Transverse colon (tissue), 4 donors: ENCODE data around the gene EXOC6. TPM values are rescaled to one million over a fixed set of nuclear protein-coding genes. Genes with fewer than 3 reads are reported as not detected.

Experiments used
- DNase-seq: peaks from one replicate; pipeline ENCODE4 v3.0.0-alpha.2; 2019
- H3K27ac ChIP-seq, 4 donors: fragments of 200-600 bp; sonication (generic); 2 replicates each; pipeline ENCODE4 v1.5.1; 2016 to 2018; ENCODE audit warnings: inconsistent platforms in 4 of 4
- H3K27me3 ChIP-seq: fragments of 200-600 bp; sonication (generic); 2 replicates; pipeline ENCODE4 v1.5.1; 2017; ENCODE audit warnings: inconsistent platforms
- H3K36me3 ChIP-seq, 4 donors: fragments of 200-600 bp; sonication (generic); 2 replicates each; pipeline ENCODE4 v1.5.1; 2017 to 2019; ENCODE audit warnings: inconsistent platforms in 4 of 4
- H3K4me1 ChIP-seq, 4 donors: fragments of 200-600 bp; sonication (generic); 2 replicates each; pipeline ENCODE4 v1.5.1; 2017 to 2020; ENCODE audit warnings: inconsistent platforms in 4 of 4
- H3K4me3 ChIP-seq, 4 donors: fragments of 200-600 bp; sonication (generic); 1 replicate in 1 of 4; 2 replicates in 3 of 4; pipeline versions ENCODE4 v1.5.1 to v1.6.1; 2017 to 2019; ENCODE audit warnings: inconsistent platforms in 4 of 4
- H3K9me3 ChIP-seq, 2 donors: fragments of 200-600 bp; sonication (generic); 2 replicates each; pipeline ENCODE4 v1.5.1; 2017 to 2019; ENCODE audit warnings: inconsistent platforms in 2 of 2
- EP300 ChIP-seq: sonication (generic); formaldehyde crosslinking; IDR thresholded peaks from one replicate; pipeline ENCODE4 v1.6.1; 2017; ENCODE audit warnings: antibody characterized with exemption, low read depth
- POLR2A ChIP-seq: fragments of 450-650 bp; IDR thresholded peaks from one replicate; pipeline ENCODE4 v1.6.1; 2016; ENCODE audit warnings: antibody characterized with exemption, mild to moderate bottlenecking, moderate library complexity
- POLR2AphosphoS5 ChIP-seq, 3 donors: sonication (generic); formaldehyde crosslinking; IDR thresholded peaks; one replicate each; pipeline ENCODE4 v1.6.1; 2016; ENCODE audit warnings: antibody characterized with exemption in 3 of 3
- WGBS, 2 donors: methylation state at CpG; one replicate each; pipeline ENCODE4 v1.1.5; 2018; ENCODE audit warnings: low coverage in 1 of 2; 5-methylcytosine and 5-hydroxymethylcytosine counted together
- in situ Hi-C, 4 donors: fragments of 200-750 bp; cut with MboI; loops; one replicate each; pipeline versions ENCODE4 v1.15.0 to v1.15.1; 2017; ENCODE audit warnings: low sequenced_read_pairs in 3 of 4, low pct_ligation_motif_present in 1 of 4, low pct_unique_long_range_greater_than_20kb in 1 of 4
- intact Hi-C: fragments of 100-400 bp; cut with DNase I; formaldehyde crosslinking; loops from one replicate; pipeline ENCODE4 v1.15.1; 2023; ENCODE audit warnings: low total_unique reads
- total RNA-seq, 4 donors: library from RNA; depleted of rRNA; stranded (reverse); fragments of >200 nt; gene quantifications; one replicate each; pipeline ENCODE4 v1.1.0, GENCODE V29; 2016
- TF ChIP-seq, protein P1 (sequence below), 5 experiments: fragments of 200-600 bp in 3 of 5; fragments of 450-650 bp in 2 of 5; sonication (generic) in 3 of 5; IDR thresholded peaks; 1 replicate in 2 of 5; 2 replicates in 3 of 5; pipeline ENCODE4 v1.5.1; 2016 to 2017; ENCODE audit warnings: antibody characterized with exemption in 5 of 5, inconsistent platforms in 3 of 5, mild to moderate bottlenecking in 2 of 5, moderate library complexity in 1 of 5

Gene EXOC6
- total RNA-seq, 4 donors from 2014 or later: 1.9 to 13.1 (median 11.6) TPM

DNA sequence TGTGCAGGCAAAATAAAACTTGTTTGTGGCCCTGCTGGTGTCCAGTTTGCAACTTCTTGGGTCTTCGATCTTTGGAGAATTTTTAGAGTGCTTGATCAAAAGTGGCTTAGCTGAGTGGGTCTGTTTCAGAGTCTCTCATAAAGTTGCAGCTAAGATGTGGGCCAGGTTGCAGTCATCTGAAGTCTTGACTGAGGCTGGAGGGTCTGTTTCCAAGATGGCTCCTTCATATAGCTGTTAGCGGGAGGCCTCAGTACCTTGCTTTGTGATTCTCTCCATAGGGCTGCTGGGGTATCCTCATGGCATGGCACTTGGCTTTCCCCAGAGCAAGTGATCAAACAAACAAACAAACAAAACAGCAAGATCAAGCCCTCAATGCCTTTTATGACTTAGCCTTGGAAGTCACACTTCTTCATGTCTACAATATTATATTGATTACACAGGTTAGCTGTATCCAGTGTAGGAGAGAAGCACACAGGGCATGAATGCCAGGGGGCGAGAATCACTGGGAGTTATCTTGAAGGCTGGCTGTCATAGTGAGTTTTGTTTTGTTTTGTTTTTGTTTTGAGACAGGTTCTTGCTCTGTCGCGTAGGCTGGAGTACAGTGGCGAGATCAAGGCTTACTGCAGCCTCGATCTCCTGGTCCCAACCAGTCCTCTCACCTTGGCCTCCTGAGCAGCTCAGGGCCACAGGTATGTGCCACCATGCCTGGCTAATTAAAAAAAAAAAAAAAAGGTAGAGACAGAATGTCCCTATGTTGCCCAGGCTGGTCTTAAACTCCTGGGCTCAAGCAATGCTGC lies 235.6 kb downstream of the EXOC6 start:
- WGBS, 2 donors: 84 to 90% methylated on average over 5 to 7 of the region's 7 CpGs
- H3K36me3 ChIP-seq: no peaks in the 10 kb centered on the region
- in situ Hi-C loops: loop anchor here in 2 of 4 donors (10.0 to 25.0 kb wide), 3 partner anchors 211 to 428 kb away; no protein-coding TSS in a partner anchor
- H3K27me3 ChIP-seq: peaks cover 17% of the 10 kb centered on the region
- H3K27ac ChIP-seq: no peak overlapping the region
- H3K4me3 ChIP-seq: no peak overlapping the region
- intact Hi-C loops: loop anchor here (10.0 kb wide), 1 partner anchor 211 kb away; no protein-coding TSS in a partner anchor
- peaks cover 0 to 6% (median 0%) of the 10 kb centered on the region in 4 donors for H3K4me1 ChIP-seq
- TF ChIP-seq, protein P1, sequence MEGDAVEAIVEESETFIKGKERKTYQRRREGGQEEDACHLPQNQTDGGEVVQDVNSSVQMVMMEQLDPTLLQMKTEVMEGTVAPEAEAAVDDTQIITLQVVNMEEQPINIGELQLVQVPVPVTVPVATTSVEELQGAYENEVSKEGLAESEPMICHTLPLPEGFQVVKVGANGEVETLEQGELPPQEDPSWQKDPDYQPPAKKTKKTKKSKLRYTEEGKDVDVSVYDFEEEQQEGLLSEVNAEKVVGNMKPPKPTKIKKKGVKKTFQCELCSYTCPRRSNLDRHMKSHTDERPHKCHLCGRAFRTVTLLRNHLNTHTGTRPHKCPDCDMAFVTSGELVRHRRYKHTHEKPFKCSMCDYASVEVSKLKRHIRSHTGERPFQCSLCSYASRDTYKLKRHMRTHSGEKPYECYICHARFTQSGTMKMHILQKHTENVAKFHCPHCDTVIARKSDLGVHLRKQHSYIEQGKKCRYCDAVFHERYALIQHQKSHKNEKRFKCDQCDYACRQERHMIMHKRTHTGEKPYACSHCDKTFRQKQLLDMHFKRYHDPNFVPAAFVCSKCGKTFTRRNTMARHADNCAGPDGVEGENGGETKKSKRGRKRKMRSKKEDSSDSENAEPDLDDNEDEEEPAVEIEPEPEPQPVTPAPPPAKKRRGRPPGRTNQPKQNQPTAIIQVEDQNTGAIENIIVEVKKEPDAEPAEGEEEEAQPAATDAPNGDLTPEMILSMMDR (IDR thresholded peaks at IDR 0.05): no peak
- no peak for TF ChIP-seq POLR2A
- TF ChIP-seq POLR2AphosphoS5 (IDR thresholded peaks at IDR 0.05): no peak
- TF ChIP-seq EP300: no peak
- no peak for DNase-seq
- no peaks in the 10 kb centered on the region for H3K9me3 ChIP-seq

DNA sequence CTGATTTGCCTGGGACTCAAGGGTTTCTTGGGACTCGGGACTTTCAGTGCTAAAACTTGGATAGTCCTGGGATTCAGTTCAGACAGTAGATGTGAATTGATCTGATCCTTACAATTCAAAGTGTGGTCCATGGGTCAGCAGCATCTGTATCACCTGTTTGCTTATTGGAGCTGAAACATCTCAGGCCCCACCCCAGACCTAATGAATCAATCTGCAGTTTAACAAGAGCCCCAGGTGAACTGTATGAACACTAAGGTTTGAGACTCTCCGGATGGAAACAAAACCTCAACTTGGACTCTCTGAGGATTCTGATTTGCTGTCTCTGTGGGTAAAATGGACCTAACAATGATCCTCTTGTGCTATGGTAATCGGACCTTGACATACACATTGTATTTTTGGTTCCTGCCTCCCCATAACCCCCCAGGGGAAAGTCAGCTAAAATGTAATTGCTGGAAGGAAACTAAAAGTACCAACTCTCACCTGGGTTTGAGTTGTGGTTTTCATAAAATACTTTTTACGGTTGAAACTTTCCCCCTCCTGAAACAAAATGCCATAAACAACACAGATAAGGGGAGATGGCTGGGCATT lies 237.0 kb downstream of the EXOC6 start:
- H3K27me3 ChIP-seq: peaks cover 5% of the 10 kb centered on the region
- intact Hi-C loops (loop anchor here (10.0 kb wide), 1 partner anchor 209 kb away; no protein-coding TSS in a partner anchor), in situ Hi-C loops (loop anchor here in 2 of 4 donors (10.0 to 25.0 kb wide), 3 partner anchors 209 to 427 kb away; no protein-coding TSS in a partner anchor)
- no peaks in the 10 kb centered on the region for H3K9me3 ChIP-seq
- no peaks in the 10 kb centered on the region for H3K36me3 ChIP-seq
- TF ChIP-seq, protein P1 (IDR thresholded peaks at IDR 0.05): no peak
- TF ChIP-seq POLR2AphosphoS5 (IDR thresholded peaks at IDR 0.05) (no peak), EP300 (no peak), POLR2A (no peak)
- no peak overlapping the region for H3K4me3 ChIP-seq
- H3K4me1 ChIP-seq: peaks cover 0 to under 1% (median 0%) of the 10 kb centered on the region in 4 donors
- H3K27ac ChIP-seq: no peak overlapping the region
- WGBS, 2 donors: 57 to 68% methylated on average over 1 to 4 of the region's 4 CpGs
- no peak for DNase-seq

DNA sequence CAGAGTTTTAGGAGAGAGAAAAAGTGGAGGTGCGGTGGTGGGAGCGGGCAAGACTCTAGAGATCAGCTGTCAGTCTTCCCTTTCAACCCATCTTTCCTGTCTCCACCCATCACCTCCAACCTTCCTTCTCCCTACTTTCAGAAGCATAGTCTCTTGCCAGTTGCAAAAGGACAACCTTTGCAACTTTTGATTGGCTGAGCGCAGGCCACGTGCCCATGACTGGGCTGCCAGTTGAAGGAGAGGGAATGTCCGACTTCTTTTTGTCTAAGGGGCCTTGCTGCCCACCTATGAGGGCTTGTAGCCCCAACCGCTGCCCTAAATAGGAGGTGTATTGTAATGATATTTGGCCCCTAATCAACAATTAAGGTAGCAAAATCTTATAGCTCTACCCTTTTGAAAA lies 238.0 kb downstream of the EXOC6 start:
- no peak overlapping the region for H3K27ac ChIP-seq
- H3K9me3 ChIP-seq: no peaks in the 10 kb centered on the region
- TF ChIP-seq POLR2A (no peak), EP300 (no peak), POLR2AphosphoS5 (IDR thresholded peaks at IDR 0.05) (no peak)
- TF ChIP-seq, protein P1 (IDR thresholded peaks at IDR 0.05): no peak
- 88% methylated on average over 3 to 6 of the region's 6 CpGs for WGBS, 2 donors
- H3K36me3 ChIP-seq: no peaks in the 10 kb centered on the region
- no peak for DNase-seq
- intact Hi-C loops: loop anchor here (10.0 kb wide), 1 partner anchor 209 kb away; no protein-coding TSS in a partner anchor
- no peaks in the 10 kb centered on the region for H3K4me1 ChIP-seq
- no peak overlapping the region for H3K4me3 ChIP-seq
- no peaks in the 10 kb centered on the region for H3K27me3 ChIP-seq
- in situ Hi-C loops: loop anchor here in 2 of 4 donors (10.0 to 25.0 kb wide), 3 partner anchors 209 to 426 kb away; no protein-coding TSS in a partner anchor

DNA sequence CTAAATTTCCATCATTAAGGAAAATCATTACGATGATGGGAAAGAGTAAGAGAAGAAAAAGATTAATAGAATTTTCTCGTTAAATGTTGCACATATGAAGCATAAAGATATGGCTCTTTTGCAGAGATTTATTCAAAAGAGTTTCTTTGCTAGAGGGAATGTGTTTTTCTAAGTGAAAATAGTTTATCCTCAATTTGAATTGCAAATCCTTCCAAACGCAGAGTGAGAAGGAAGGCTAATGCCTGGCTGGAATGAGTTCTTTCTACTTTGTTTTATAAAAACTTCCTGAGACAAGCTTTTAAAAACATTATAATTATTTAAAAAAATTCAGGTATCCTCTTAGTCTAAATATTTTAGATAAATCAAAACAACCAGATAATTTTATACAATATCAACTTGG lies 239.5 kb downstream of the EXOC6 start:
- Histone ChIP-seq H3K27ac (no peak overlapping the region), H3K27me3 (no peaks in the 10 kb centered on the region), H3K4me1 (no peaks in the 10 kb centered on the region), H3K9me3 (no peaks in the 10 kb centered on the region), H3K4me3 (no peak overlapping the region), H3K36me3 (no peaks in the 10 kb centered on the region)
- no peak for DNase-seq
- no peak for TF ChIP-seq POLR2AphosphoS5 (IDR thresholded peaks at IDR 0.05)
- TF ChIP-seq, protein P1 (IDR thresholded peaks at IDR 0.05): no peak
- no peak for TF ChIP-seq EP300
- no peak for TF ChIP-seq POLR2A
- in situ Hi-C loops (loop anchor here in 2 of 4 donors (10.0 to 25.0 kb wide), 3 partner anchors 207 to 424 kb away; no protein-coding TSS in a partner anchor), intact Hi-C loops (loop anchor here (10.0 kb wide), 1 partner anchor 207 kb away; no protein-coding TSS in a partner anchor)
- WGBS, 2 donors: 80 to 86% methylated on average over 3 of the region's 3 CpGs
